ENCODE measurements around the gene SRSF5.

GRCh38 chr14:69779088-69779487 is 12.1 kb downstream of the SRSF5 start:
- no peak for TF ChIP-seq BHLHE40 (IDR thresholded peaks at IDR 0.05; ENCODE audit: borderline replicate concordance)
- no peak for TF ChIP-seq SP1 (IDR thresholded peaks at IDR 0.05)
- no peak for TF ChIP-seq TARDBP (IDR thresholded peaks at IDR 0.05)
- TF ChIP-seq NFRKB (IDR thresholded peaks at IDR 0.05), result no peak
- no peak for TF ChIP-seq LEF1 (IDR thresholded peaks at IDR 0.05; ENCODE audit: borderline replicate concordance)
- TF ChIP-seq HDGF (IDR thresholded peaks at IDR 0.05; ENCODE audit: borderline replicate concordance), result no peak

Measured in HEK293T (cell line).